Caco-2 (cell line): ENCODE measurements around the gene CREBBP. TPM values are rescaled to one million over a fixed set of nuclear protein-coding genes. Genes with fewer than 3 reads are reported as not detected.

ENCODE experiments used
- BruUV-seq: library from RNA; stranded (reverse); fragments of 400-500 nt; replicated peaks from 2 replicates; lab custom pipeline; 2021; lab: Mats Ljungman, UMichigan
- CTCF ChIA-PET: fragments of 300-600 bp; sonication (Branson Sonifier 250); formaldehyde crosslinking; loops from one replicate; lab custom pipeline; 2022; ENCODE audit warnings: antibody characterized with exemption; lab: Charles Lee
- POLR2A ChIA-PET: fragments of 300-600 bp; sonication (Branson Sonifier 250); formaldehyde crosslinking; loops from one replicate; lab custom pipeline; 2022; ENCODE audit warnings: antibody characterized with exemption; lab: Charles Lee
- DNase-seq, 2 experiments: peaks; one replicate each; pipeline versions ENCODE4 v3.0.0 to v3.0.0-alpha.2; 2020 to 2022
- H3K27me3 ChIP-seq: replicated peaks from 2 replicates; pipeline ENCODE4 v1.6.0; 2011; ENCODE audit warnings: low read length; ENCODE audit not compliant: control insufficient read depth, insufficient read depth
- H3K36me3 ChIP-seq: 2 replicates; pipeline ENCODE4 v1.5.1; 2011; ENCODE audit warnings: low read length; ENCODE audit not compliant: control insufficient read depth, insufficient read depth
- H3K4me1 ChIP-seq: fragments of 250-450 bp; sonication (Bioruptor Pico); 2 replicates; pipeline ENCODE4 v1.5.1; 2020; ENCODE audit warnings: mild to moderate bottlenecking
- H3K4me3 ChIP-seq: 2 replicates; pipeline ENCODE4 v1.5.1; 2011; ENCODE audit warnings: low read depth, mild to moderate bottlenecking, control low read depth, low read length
- H3K9me3 ChIP-seq: fragments of 250-450 bp; sonication (Bioruptor Pico); 2 replicates; pipeline ENCODE4 v1.5.1; 2020; ENCODE audit warnings: mild to moderate bottlenecking, moderate library complexity
- H3K27ac Mint-ChIP-seq: one replicate; pipeline ENCODE4 v1.8.0; 2022; ENCODE audit warnings: mixed read lengths; ENCODE audit not compliant: unreplicated experiment
- H3K27me3 Mint-ChIP-seq: one replicate; pipeline ENCODE4 v1.8.0; 2022; ENCODE audit warnings: mixed read lengths; ENCODE audit not compliant: insufficient read depth, unreplicated experiment
- H3K36me3 Mint-ChIP-seq: one replicate; pipeline ENCODE4 v1.8.0; 2022; ENCODE audit warnings: mild to moderate bottlenecking, mixed read lengths; ENCODE audit not compliant: insufficient read depth, unreplicated experiment
- H3K4me1 Mint-ChIP-seq: one replicate; pipeline ENCODE4 v1.8.0; 2022; ENCODE audit warnings: low read depth, mixed read lengths; ENCODE audit not compliant: unreplicated experiment
- H3K4me3 Mint-ChIP-seq: one replicate; pipeline ENCODE4 v1.8.0; 2022; ENCODE audit warnings: mild to moderate bottlenecking, moderate library complexity, mixed read lengths; ENCODE audit not compliant: unreplicated experiment
- H3K9me3 Mint-ChIP-seq: one replicate; pipeline ENCODE4 v1.8.0; 2022; ENCODE audit warnings: mixed read lengths; ENCODE audit not compliant: unreplicated experiment
- CTCF ChIP-seq, 2 experiments: fragments of 200-600 bp in 1 of 2; IDR thresholded peaks; 1 replicate in 1 of 2; 2 replicates in 1 of 2; pipeline versions ENCODE4 v1.5.1 to v1.8.0; 2011 to 2022; ENCODE audit warnings: antibody characterized with exemption in 1 of 2, control low read depth in 1 of 2, inconsistent platforms in 1 of 2, low read depth in 1 of 2, low read length in 1 of 2, mild to moderate bottlenecking in 1 of 2, moderate library complexity in 1 of 2; ENCODE audit not compliant: insufficient read depth in 1 of 2, severe bottlenecking in 1 of 2, unreplicated experiment in 1 of 2
- intact Hi-C: fragments of 100-400 bp; cut with micrococcal nuclease; formaldehyde crosslinking; loops from one replicate; pipeline ENCODE4 v1.10.0; 2022; ENCODE audit not compliant: unreplicated experiment
- total RNA-seq: library from RNA; stranded (reverse); gene quantifications from 2 replicates; pipeline ENCODE4 v1.2.3, GENCODE V29; 2022

The CREBBP gene
- total RNA-seq, 1 experiment from 2014 or later: 65.3 TPM

GRCh38 chr16:3702082-3702481 lies 178.4 kb downstream of the CREBBP start:
- Mint-ChIP-seq H3K4me3 (no peak overlapping the region), H3K27me3 (no peaks in the 10 kb centered on the region), H3K36me3 (peaks cover 38% of the 10 kb centered on the region), H3K27ac (no peak overlapping the region), H3K9me3 (no peaks in the 10 kb centered on the region), H3K4me1 (no peaks in the 10 kb centered on the region)
- Histone ChIP-seq H3K4me3 (no peak overlapping the region), H3K9me3 (no peaks in the 10 kb centered on the region), H3K36me3 (no peaks in the 10 kb centered on the region), H3K27me3 (no peaks in the 10 kb centered on the region), H3K4me1 (no peaks in the 10 kb centered on the region)
- no TSS peak for BruUV-seq
- no peak for TF ChIP-seq CTCF (IDR thresholded peaks at IDR 0.05; ENCODE audit: insufficient read depth in 1 of 2, low read depth in 1 of 2, low read length in 1 of 2, severe bottlenecking in 1 of 2, unreplicated experiment in 1 of 2)
- DNase-seq: no peak
- intact Hi-C loops: no loop called here
- POLR2A ChIA-PET: no interaction called here
- CTCF ChIA-PET: interaction anchor here (1.4 kb wide), 1 partner anchor 11 kb away, joined by 3 read pairs; no protein-coding TSS in a partner anchor

- no peak for TF ChIP-seq CTCF (IDR thresholded peaks at IDR 0.05; ENCODE audit: insufficient read depth in 1 of 2, low read depth in 1 of 2, low read length in 1 of 2, severe bottlenecking in 1 of 2, unreplicated experiment in 1 of 2)
- POLR2A ChIA-PET: interaction anchor here (1.0 kb wide), 1 partner anchor 15 kb away, joined by 9 read pairs; the partner anchor contains the start of gene TRAP1
These were observed 179.0 kb downstream of the CREBBP start for GRCh38 chr16:3701531-3701930.

GRCh38 chr16:3698941-3699340 lies 181.6 kb downstream of the CREBBP start:
- Histone ChIP-seq H3K27me3 (no peaks in the 10 kb centered on the region), H3K36me3 (no peaks in the 10 kb centered on the region), H3K9me3 (no peaks in the 10 kb centered on the region), H3K4me1 (peaks cover 8% of the 10 kb centered on the region), H3K4me3 (no peak overlapping the region)
- intact Hi-C loops: loop anchor here (10.0 kb wide), 1 partner anchor 176 kb away; no protein-coding TSS in a partner anchor
- no TSS peak for BruUV-seq
- DNase-seq: no peak
- no peak for TF ChIP-seq CTCF (IDR thresholded peaks at IDR 0.05; ENCODE audit: insufficient read depth in 1 of 2, low read depth in 1 of 2, low read length in 1 of 2, severe bottlenecking in 1 of 2, unreplicated experiment in 1 of 2)
- Mint-ChIP-seq H3K27ac (no peak overlapping the region), H3K9me3 (no peaks in the 10 kb centered on the region), H3K4me3 (no peak overlapping the region), H3K27me3 (no peaks in the 10 kb centered on the region), H3K4me1 (peaks cover 11% of the 10 kb centered on the region), H3K36me3 (peaks cover 34% of the 10 kb centered on the region)
- ChIA-PET POLR2A (no interaction called here), CTCF (no interaction called here)

More at GRCh38 chr16:3701531-3701930, 179.0 kb downstream of the CREBBP start:
- Histone ChIP-seq H3K9me3 (no peaks in the 10 kb centered on the region), H3K27me3 (no peaks in the 10 kb centered on the region), H3K36me3 (no peaks in the 10 kb centered on the region), H3K4me3 (no peak overlapping the region), H3K4me1 (peaks cover 2% of the 10 kb centered on the region; the same call in 1 of the 2 replicates)
- H3K27ac Mint-ChIP-seq: no peak overlapping the region
- H3K27me3 Mint-ChIP-seq: no peaks in the 10 kb centered on the region
- H3K4me3 Mint-ChIP-seq: no peak overlapping the region
- peaks cover 38% of the 10 kb centered on the region for H3K36me3 Mint-ChIP-seq
- no peak for DNase-seq
- intact Hi-C loops: no loop called here
- no TSS peak for BruUV-seq
- no peaks in the 10 kb centered on the region for H3K4me1 Mint-ChIP-seq
- CTCF ChIA-PET: interaction anchor here (1.4 kb wide), 1 partner anchor 10 kb away, joined by 3 read pairs; no protein-coding TSS in a partner anchor
- no peaks in the 10 kb centered on the region for H3K9me3 Mint-ChIP-seq
